ENCODE data around the gene ZNF140.
A peak's percentile ranks its signal among the peaks of the same experiment; 100 is the strongest.

Gene ZNF140

GRCh38 chr12:133080368-133081158 is at the start of gene ZNF140:
ZNF140 (plus strand) TSS chr12:133080923; CDS start chr12:133081321, 398 bp downstream.
- DNase-seq (ENCODE audit: low read depth, low spot score) = peak; percentile 94
- WGBS (ENCODE audit: insufficient coverage, insufficient read length) = no CpG with 5 or more reads among the region's 69 CpGs
- H3K9me3 ChIP-seq (ENCODE audit: control insufficient read depth, insufficient read depth, low read length) = peaks cover 1% of the 10 kb centered on the region; the same call in 1 of the 2 replicates

GRCh38 chr12:133037207-133038005 is 43.3 kb upstream of the ZNF140 start, which contains the start of gene ZNF84:
ZNF84 (plus strand) TSS chr12:133037509; CDS start chr12:133041468, 3,959 bp downstream.
- no peaks in the 10 kb centered on the region for H3K27me3 ChIP-seq (ENCODE audit: control insufficient read depth, insufficient read depth, low read length)
- no peaks in the 10 kb centered on the region; the same call in 1 of the 2 replicates for H3K36me3 ChIP-seq (ENCODE audit: control insufficient read depth, insufficient read depth, low read length)
- H3K27ac ChIP-seq (ENCODE audit: low read length) = no peak within 1 kb of the TSS
- no peaks in the 10 kb centered on the region for H3K9me3 ChIP-seq (ENCODE audit: control insufficient read depth, insufficient read depth, low read length)
- H3K4me3 ChIP-seq (ENCODE audit: low read length) = peak within 1 kb of the TSS; percentile 75
- WGBS (ENCODE audit: insufficient coverage, insufficient read length) = no CpG with 5 or more reads among the region's 103 CpGs
- peak; percentile 87 for DNase-seq (ENCODE audit: low read depth, low spot score)
- H3K4me1 ChIP-seq (ENCODE audit: control insufficient read depth, insufficient read depth, low read length) = no peaks in the 10 kb centered on the region

More at GRCh38 chr12:133080368-133081158, at the start of gene ZNF140:
- Histone ChIP-seq H3K27ac (ENCODE audit: low read length) (no peak within 1 kb of the TSS), H3K4me3 (ENCODE audit: low read length) (peak within 1 kb of the TSS; percentile 82), H3K4me1 (ENCODE audit: control insufficient read depth, insufficient read depth, low read length) (no peaks in the 10 kb centered on the region), H3K36me3 (ENCODE audit: control insufficient read depth, insufficient read depth, low read length) (no peaks in the 10 kb centered on the region; the same call in 1 of the 2 replicates), H3K27me3 (ENCODE audit: control insufficient read depth, insufficient read depth, low read length) (no peaks in the 10 kb centered on the region)

DNA sequence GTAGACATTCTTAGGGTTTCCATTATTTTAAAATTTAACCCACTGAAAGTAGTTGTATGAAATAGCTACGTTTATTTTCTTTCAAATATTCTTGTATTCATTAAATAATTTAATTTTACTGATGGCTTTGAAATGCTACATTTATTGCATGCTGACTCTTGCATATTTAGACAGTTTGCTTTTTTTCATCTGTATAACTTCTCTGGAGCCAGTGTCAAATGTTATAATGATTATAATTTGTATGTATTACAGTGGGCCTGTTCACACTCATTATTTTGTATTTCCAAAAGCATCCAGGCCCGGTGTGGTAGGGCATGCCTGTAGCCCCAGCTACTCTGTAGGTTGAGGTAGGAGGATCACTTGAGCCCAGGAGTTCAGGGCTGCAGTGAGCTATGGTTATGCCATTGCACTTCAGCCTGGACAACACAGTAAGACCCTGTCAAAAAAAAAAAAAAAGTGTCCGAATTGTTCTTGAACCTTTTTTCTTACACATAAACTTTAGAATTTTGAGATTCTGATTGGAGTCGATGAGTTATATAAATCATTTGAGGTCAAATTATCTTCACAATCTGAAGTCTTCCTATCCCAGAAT is 42.5 kb upstream of the ZNF140 start:
- Histone ChIP-seq H3K4me1 (ENCODE audit: control insufficient read depth, insufficient read depth, low read length) (no peaks in the 10 kb centered on the region), H3K27me3 (ENCODE audit: control insufficient read depth, insufficient read depth, low read length) (no peaks in the 10 kb centered on the region), H3K4me3 (ENCODE audit: low read length) (no peak overlapping the region; the same call in 1 of the 2 replicates), H3K9me3 (ENCODE audit: control insufficient read depth, insufficient read depth, low read length) (no peaks in the 10 kb centered on the region), H3K27ac (ENCODE audit: low read length) (no peak overlapping the region), H3K36me3 (ENCODE audit: control insufficient read depth, insufficient read depth, low read length) (no peaks in the 10 kb centered on the region; the same call in 1 of the 2 replicates)
- no CpG with 5 or more reads among the region's 4 CpGs for WGBS (ENCODE audit: insufficient coverage, insufficient read length)
- DNase-seq (ENCODE audit: low read depth, low spot score) = no peak

- peaks cover 12% of the 10 kb centered on the region for H3K9me3 ChIP-seq (ENCODE audit: control insufficient read depth, insufficient read depth, low read length)
- H3K27me3 ChIP-seq (ENCODE audit: control insufficient read depth, insufficient read depth, low read length) = no peaks in the 10 kb centered on the region
- peaks cover 29% of the 10 kb centered on the region; the same call in 1 of the 2 replicates for H3K36me3 ChIP-seq (ENCODE audit: control insufficient read depth, insufficient read depth, low read length)
- no peaks in the 10 kb centered on the region for H3K4me1 ChIP-seq (ENCODE audit: control insufficient read depth, insufficient read depth, low read length)
- H3K27ac ChIP-seq (ENCODE audit: low read length) = no peak overlapping the region
- no CpG with 5 or more reads among the region's 3 CpGs for WGBS (ENCODE audit: insufficient coverage, insufficient read length)
- no peak for DNase-seq (ENCODE audit: low read depth, low spot score)
- H3K4me3 ChIP-seq (ENCODE audit: low read length) = no peak overlapping the region
These were observed 34.0 kb upstream of the ZNF140 start for GRCh38 chr12:133046698-133047097.

GRCh38 chr12:133057446-133057845 is 23.3 kb upstream of the ZNF140 start:
- no peak for DNase-seq (ENCODE audit: low read depth, low spot score)
- H3K27ac ChIP-seq (ENCODE audit: low read length) = no peak overlapping the region
- WGBS (ENCODE audit: insufficient coverage, insufficient read length) = no CpG with 5 or more reads among the region's 5 CpGs
- peaks cover 16% of the 10 kb centered on the region for H3K9me3 ChIP-seq (ENCODE audit: control insufficient read depth, insufficient read depth, low read length)
- no peak overlapping the region for H3K4me3 ChIP-seq (ENCODE audit: low read length)
- H3K27me3 ChIP-seq (ENCODE audit: control insufficient read depth, insufficient read depth, low read length) = no peaks in the 10 kb centered on the region
- H3K4me1 ChIP-seq (ENCODE audit: control insufficient read depth, insufficient read depth, low read length) = no peaks in the 10 kb centered on the region
- H3K36me3 ChIP-seq (ENCODE audit: control insufficient read depth, insufficient read depth, low read length) = peaks cover 17% of the 10 kb centered on the region

GRCh38 chr12:133058203-133059113 is 22.3 kb upstream of the ZNF140 start:
- Histone ChIP-seq H3K27ac (ENCODE audit: low read length) (no peak overlapping the region), H3K9me3 (ENCODE audit: control insufficient read depth, insufficient read depth, low read length) (peaks cover 16% of the 10 kb centered on the region), H3K4me3 (ENCODE audit: low read length) (no peak overlapping the region), H3K27me3 (ENCODE audit: control insufficient read depth, insufficient read depth, low read length) (no peaks in the 10 kb centered on the region), H3K36me3 (ENCODE audit: control insufficient read depth, insufficient read depth, low read length) (peaks cover 12% of the 10 kb centered on the region), H3K4me1 (ENCODE audit: control insufficient read depth, insufficient read depth, low read length) (no peaks in the 10 kb centered on the region)
- WGBS (ENCODE audit: insufficient coverage, insufficient read length) = no CpG with 5 or more reads among the region's 8 CpGs
- DNase-seq (ENCODE audit: low read depth, low spot score) = no peak

GRCh38 chr12:133061954-133062353 is 18.8 kb upstream of the ZNF140 start:
- Histone ChIP-seq H3K27ac (ENCODE audit: low read length) (no peak overlapping the region), H3K27me3 (ENCODE audit: control insufficient read depth, insufficient read depth, low read length) (no peaks in the 10 kb centered on the region), H3K4me1 (ENCODE audit: control insufficient read depth, insufficient read depth, low read length) (no peaks in the 10 kb centered on the region), H3K36me3 (ENCODE audit: control insufficient read depth, insufficient read depth, low read length) (peaks cover 8% of the 10 kb centered on the region; the same call in 1 of the 2 replicates), H3K9me3 (ENCODE audit: control insufficient read depth, insufficient read depth, low read length) (peaks cover 21% of the 10 kb centered on the region), H3K4me3 (ENCODE audit: low read length) (no peak overlapping the region)
- WGBS (ENCODE audit: insufficient coverage, insufficient read length) = no CpG with 5 or more reads among the region's 1 CpG
- no peak for DNase-seq (ENCODE audit: low read depth, low spot score)

- no CpG with 5 or more reads among the region's 1 CpG for WGBS (ENCODE audit: insufficient coverage, insufficient read length)
- no peak for DNase-seq (ENCODE audit: low read depth, low spot score)
- Histone ChIP-seq H3K27ac (ENCODE audit: low read length) (no peak overlapping the region), H3K27me3 (ENCODE audit: control insufficient read depth, insufficient read depth, low read length) (no peaks in the 10 kb centered on the region), H3K36me3 (ENCODE audit: control insufficient read depth, insufficient read depth, low read length) (no peaks in the 10 kb centered on the region), H3K9me3 (ENCODE audit: control insufficient read depth, insufficient read depth, low read length) (peaks cover 13% of the 10 kb centered on the region), H3K4me3 (ENCODE audit: low read length) (no peak overlapping the region), H3K4me1 (ENCODE audit: control insufficient read depth, insufficient read depth, low read length) (no peaks in the 10 kb centered on the region)
These were observed 17.2 kb upstream of the ZNF140 start for GRCh38 chr12:133063556-133063955.

GRCh38 chr12:133073836-133074235 is 6.9 kb upstream of the ZNF140 start:
- WGBS (ENCODE audit: insufficient coverage, insufficient read length) = no CpG with 5 or more reads among the region's 2 CpGs
- Histone ChIP-seq H3K27ac (ENCODE audit: low read length) (no peak overlapping the region), H3K27me3 (ENCODE audit: control insufficient read depth, insufficient read depth, low read length) (no peaks in the 10 kb centered on the region), H3K36me3 (ENCODE audit: control insufficient read depth, insufficient read depth, low read length) (no peaks in the 10 kb centered on the region), H3K9me3 (ENCODE audit: control insufficient read depth, insufficient read depth, low read length) (peaks cover 3% of the 10 kb centered on the region; the same call in 1 of the 2 replicates), H3K4me1 (ENCODE audit: control insufficient read depth, insufficient read depth, low read length) (no peaks in the 10 kb centered on the region), H3K4me3 (ENCODE audit: low read length) (no peak overlapping the region)
- no peak for DNase-seq (ENCODE audit: low read depth, low spot score)

Measured in iPS DF 6.9 (cell line).